Measurements from ENCODE around the gene APOB. TPM values are rescaled to one million over a fixed set of nuclear protein-coding genes. Genes with fewer than 3 reads are reported as not detected.

Gene APOB
- total RNA-seq, 2 donors from 2014 or later: 7.5 to 14.1 TPM

- 86 to 95% methylated on average over 2 to 4 of the region's 4 CpGs for WGBS, 2 experiments (ENCODE audit: insufficient coverage in 1 of 2, insufficient read length in 1 of 2)
- H3K4me1 ChIP-seq (ENCODE audit: control insufficient read depth, insufficient read depth, low read length): no peaks in the 10 kb centered on the region
- no peak overlapping the region for H3K27ac Mint-ChIP-seq
- no peak overlapping the region for H3K4me3 Mint-ChIP-seq
- H3K27me3 Mint-ChIP-seq (ENCODE audit: insufficient read depth): peaks cover 3% of the 10 kb centered on the region
- peak overlapping the region; percentile 29 for H3K27ac ChIP-seq (ENCODE audit: low read depth, low read length)
- no peaks in the 10 kb centered on the region for H3K9me3 ChIP-seq (ENCODE audit: control insufficient read depth, low read length)
- H3K36me3 ChIP-seq (ENCODE audit: control insufficient read depth, insufficient read depth, low read length): no peaks in the 10 kb centered on the region
- TF ChIP-seq, protein P1, sequence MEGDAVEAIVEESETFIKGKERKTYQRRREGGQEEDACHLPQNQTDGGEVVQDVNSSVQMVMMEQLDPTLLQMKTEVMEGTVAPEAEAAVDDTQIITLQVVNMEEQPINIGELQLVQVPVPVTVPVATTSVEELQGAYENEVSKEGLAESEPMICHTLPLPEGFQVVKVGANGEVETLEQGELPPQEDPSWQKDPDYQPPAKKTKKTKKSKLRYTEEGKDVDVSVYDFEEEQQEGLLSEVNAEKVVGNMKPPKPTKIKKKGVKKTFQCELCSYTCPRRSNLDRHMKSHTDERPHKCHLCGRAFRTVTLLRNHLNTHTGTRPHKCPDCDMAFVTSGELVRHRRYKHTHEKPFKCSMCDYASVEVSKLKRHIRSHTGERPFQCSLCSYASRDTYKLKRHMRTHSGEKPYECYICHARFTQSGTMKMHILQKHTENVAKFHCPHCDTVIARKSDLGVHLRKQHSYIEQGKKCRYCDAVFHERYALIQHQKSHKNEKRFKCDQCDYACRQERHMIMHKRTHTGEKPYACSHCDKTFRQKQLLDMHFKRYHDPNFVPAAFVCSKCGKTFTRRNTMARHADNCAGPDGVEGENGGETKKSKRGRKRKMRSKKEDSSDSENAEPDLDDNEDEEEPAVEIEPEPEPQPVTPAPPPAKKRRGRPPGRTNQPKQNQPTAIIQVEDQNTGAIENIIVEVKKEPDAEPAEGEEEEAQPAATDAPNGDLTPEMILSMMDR (conservative IDR thresholded peaks at IDR 0.05): no peak
- no peak overlapping the region for H3K4me3 ChIP-seq (ENCODE audit: low read length)
- H3K9ac ChIP-seq (ENCODE audit: extremely low read depth, low read length, poor library complexity, severe bottlenecking): no peak overlapping the region
- H3K4me1 Mint-ChIP-seq: no peaks in the 10 kb centered on the region
- no peak for DNase-seq
- H3K27me3 ChIP-seq (ENCODE audit: control insufficient read depth, insufficient read depth, low read length, poor library complexity, severe bottlenecking): no peaks in the 10 kb centered on the region
- no peaks in the 10 kb centered on the region for H3K9me3 Mint-ChIP-seq
- peaks cover 3% of the 10 kb centered on the region for H3K36me3 Mint-ChIP-seq (ENCODE audit: low read depth)
Measured at GRCh38 chr2:20999906-21000645, 43.8 kb downstream of the APOB start.

- H3K9me3 ChIP-seq (ENCODE audit: control insufficient read depth, low read length): no peaks in the 10 kb centered on the region
- H3K27ac ChIP-seq (ENCODE audit: low read depth, low read length): no peak overlapping the region
- H3K36me3 ChIP-seq (ENCODE audit: control insufficient read depth, insufficient read depth, low read length): no peaks in the 10 kb centered on the region
- Mint-ChIP-seq H3K36me3 (ENCODE audit: low read depth) (peaks cover 3% of the 10 kb centered on the region), H3K9me3 (no peaks in the 10 kb centered on the region), H3K27ac (no peak overlapping the region), H3K4me3 (no peak overlapping the region), H3K27me3 (ENCODE audit: insufficient read depth) (peaks cover 2% of the 10 kb centered on the region), H3K4me1 (no peaks in the 10 kb centered on the region)
- H3K9ac ChIP-seq (ENCODE audit: extremely low read depth, low read length, poor library complexity, severe bottlenecking): no peak overlapping the region
- no peak overlapping the region for H3K4me3 ChIP-seq (ENCODE audit: low read length)
- no peaks in the 10 kb centered on the region for H3K4me1 ChIP-seq (ENCODE audit: control insufficient read depth, insufficient read depth, low read length)
- no peak for DNase-seq
- TF ChIP-seq, protein P1 (conservative IDR thresholded peaks at IDR 0.05): no peak
- WGBS, 2 experiments (ENCODE audit: insufficient coverage in 1 of 2, insufficient read length in 1 of 2): 90 to 100% methylated on average over 3 to 5 of the region's 5 CpGs
- no peaks in the 10 kb centered on the region for H3K27me3 ChIP-seq (ENCODE audit: control insufficient read depth, insufficient read depth, low read length, poor library complexity, severe bottlenecking)
Measured at GRCh38 chr2:20998972-20999905, 44.6 kb downstream of the APOB start.

GRCh38 chr2:20997953-20998722 lies 45.7 kb downstream of the APOB start:
- Mint-ChIP-seq H3K9me3 (no peaks in the 10 kb centered on the region), H3K4me1 (no peaks in the 10 kb centered on the region), H3K4me3 (no peak overlapping the region), H3K27ac (no peak overlapping the region), H3K27me3 (ENCODE audit: insufficient read depth) (no peaks in the 10 kb centered on the region), H3K36me3 (ENCODE audit: low read depth) (no peaks in the 10 kb centered on the region)
- Histone ChIP-seq H3K4me1 (ENCODE audit: control insufficient read depth, insufficient read depth, low read length) (no peaks in the 10 kb centered on the region), H3K4me3 (ENCODE audit: low read length) (no peak overlapping the region), H3K36me3 (ENCODE audit: control insufficient read depth, insufficient read depth, low read length) (no peaks in the 10 kb centered on the region), H3K27ac (ENCODE audit: low read depth, low read length) (no peak overlapping the region), H3K9ac (ENCODE audit: extremely low read depth, low read length, poor library complexity, severe bottlenecking) (no peak overlapping the region), H3K27me3 (ENCODE audit: control insufficient read depth, insufficient read depth, low read length, poor library complexity, severe bottlenecking) (no peaks in the 10 kb centered on the region), H3K9me3 (ENCODE audit: control insufficient read depth, low read length) (no peaks in the 10 kb centered on the region)
- TF ChIP-seq, protein P1 (conservative IDR thresholded peaks at IDR 0.05): no peak
- 85 to 90% methylated on average over 4 to 6 of the region's 7 CpGs for WGBS, 2 experiments (ENCODE audit: insufficient coverage in 1 of 2, insufficient read length in 1 of 2)
- peak; percentile 4 for DNase-seq

Measured in endodermal cell (in vitro differentiated cells).